Esophagus squamous epithelium (tissue), 5 donors: ENCODE measurements around the gene GJB5. TPM values are rescaled to one million over a fixed set of nuclear protein-coding genes. Genes with fewer than 3 reads are reported as not detected.
"Not testable (repeated sequence)": the region's sequence is repeated elsewhere in the genome, so short reads cannot be mapped to it uniquely, and the experiment has no call there.

Experiments
- DNase-seq: peaks from one replicate; lab custom pipeline; 2025; lab: John Stamatoyannopoulos, UW
- H3K27ac ChIP-seq, 4 donors: fragments of 200-600 bp; sonication (generic); one replicate each; pipeline ENCODE4 v1.5.1; 2016 to 2019; ENCODE audit warnings: mild to moderate bottlenecking in 1 of 4
- H3K27me3 ChIP-seq, 4 donors: fragments of 200-600 bp; sonication (generic); 1 replicate in 3 of 4; 2 replicates in 1 of 4; pipeline versions ENCODE4 v1.5.1 to v1.6.0; 2017 to 2021; ENCODE audit warnings: antibody characterized with exemption in 1 of 4
- H3K36me3 ChIP-seq, 3 donors: fragments of 200-600 bp; sonication (generic); one replicate each; pipeline ENCODE4 v1.5.1; 2016 to 2019
- H3K4me1 ChIP-seq, 3 donors: fragments of 200-600 bp; sonication (generic); one replicate each; pipeline ENCODE4 v1.5.1; 2017 to 2019
- H3K4me3 ChIP-seq, 4 donors: fragments of 200-600 bp; sonication (generic); 1 replicate in 3 of 4; 2 replicates in 1 of 4; pipeline ENCODE4 v1.5.1; 2016 to 2019; ENCODE audit warnings: mild to moderate bottlenecking in 2 of 4, moderate library complexity in 1 of 4
- H3K9me3 ChIP-seq, 3 donors: fragments of 200-600 bp; sonication (generic); one replicate each; pipeline ENCODE4 v1.5.1; 2016 to 2019
- POLR2A ChIP-seq, 4 donors: fragments of 450-650 bp; IDR thresholded peaks; one replicate each; pipeline ENCODE4 v1.6.1; 2017; ENCODE audit warnings: antibody characterized with exemption in 4 of 4, mild to moderate bottlenecking in 4 of 4, moderate library complexity in 3 of 4
- WGBS, 2 donors: methylation state at CpG; one replicate each; pipeline ENCODE4 v1.1.5; 2018; 5-methylcytosine and 5-hydroxymethylcytosine counted together
- intact Hi-C: fragments of 100-400 bp; cut with DNase I; formaldehyde crosslinking; loops from one replicate; pipeline ENCODE4 v1.15.0; 2022
- total RNA-seq, 4 donors: library from RNA; depleted of rRNA; stranded (reverse); fragments of >200 nt; gene quantifications; one replicate each; pipeline ENCODE4 v1.1.0, GENCODE V29; 2016
- TF ChIP-seq, protein P1 (sequence below), 6 experiments: fragments of 450-650 bp in 4 of 6; fragments of 200-600 bp in 2 of 6; sonication (generic) in 2 of 6; IDR thresholded peaks; one replicate each; pipeline ENCODE4 v1.5.1; 2016 to 2019; ENCODE audit warnings: antibody characterized with exemption in 6 of 6, mild to moderate bottlenecking in 4 of 6, moderate library complexity in 4 of 6
- donor health status: DM: yes; HTN: yes; CAD: no.

GJB5 gene
- total RNA-seq, 4 donors from 2014 or later, result 91.7 to 123 (median 104) TPM

DNA sequence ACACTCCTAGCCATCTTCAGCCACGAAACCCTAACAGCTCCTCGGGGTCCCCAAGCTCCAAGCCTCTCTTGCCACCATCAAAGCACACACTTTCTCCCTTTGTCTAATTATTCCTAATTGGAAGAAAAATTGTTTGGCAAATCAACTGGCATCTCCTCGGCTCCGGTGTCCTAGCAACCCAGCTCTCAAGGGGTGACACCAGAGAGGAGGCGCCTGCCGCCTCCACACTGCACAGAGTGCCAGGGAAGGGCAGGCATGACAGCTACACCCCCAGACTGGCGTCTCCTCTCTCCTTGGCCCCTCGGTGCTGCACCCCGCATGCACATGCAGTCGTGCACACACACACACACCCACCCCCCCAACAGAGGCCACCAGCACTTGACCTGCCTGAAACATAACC is 18.2 kb upstream of the GJB5 start:
- peaks cover 0 to 5% (median 0%) of the 10 kb centered on the region in 3 donors for H3K4me1 ChIP-seq
- intact Hi-C loops, result no loop called here
- TF ChIP-seq, protein P1, sequence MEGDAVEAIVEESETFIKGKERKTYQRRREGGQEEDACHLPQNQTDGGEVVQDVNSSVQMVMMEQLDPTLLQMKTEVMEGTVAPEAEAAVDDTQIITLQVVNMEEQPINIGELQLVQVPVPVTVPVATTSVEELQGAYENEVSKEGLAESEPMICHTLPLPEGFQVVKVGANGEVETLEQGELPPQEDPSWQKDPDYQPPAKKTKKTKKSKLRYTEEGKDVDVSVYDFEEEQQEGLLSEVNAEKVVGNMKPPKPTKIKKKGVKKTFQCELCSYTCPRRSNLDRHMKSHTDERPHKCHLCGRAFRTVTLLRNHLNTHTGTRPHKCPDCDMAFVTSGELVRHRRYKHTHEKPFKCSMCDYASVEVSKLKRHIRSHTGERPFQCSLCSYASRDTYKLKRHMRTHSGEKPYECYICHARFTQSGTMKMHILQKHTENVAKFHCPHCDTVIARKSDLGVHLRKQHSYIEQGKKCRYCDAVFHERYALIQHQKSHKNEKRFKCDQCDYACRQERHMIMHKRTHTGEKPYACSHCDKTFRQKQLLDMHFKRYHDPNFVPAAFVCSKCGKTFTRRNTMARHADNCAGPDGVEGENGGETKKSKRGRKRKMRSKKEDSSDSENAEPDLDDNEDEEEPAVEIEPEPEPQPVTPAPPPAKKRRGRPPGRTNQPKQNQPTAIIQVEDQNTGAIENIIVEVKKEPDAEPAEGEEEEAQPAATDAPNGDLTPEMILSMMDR (IDR thresholded peaks at IDR 0.05), result no peak
- no peak for TF ChIP-seq POLR2A (IDR thresholded peaks at IDR 0.05)
- WGBS, 2 donors, result 67 to 100% methylated on average over 1 to 8 of the region's 10 CpGs
- no peaks in the 10 kb centered on the region for H3K36me3 ChIP-seq
- H3K9me3 ChIP-seq, result no peaks in the 10 kb centered on the region
- DNase-seq, result no peak
- H3K4me3 ChIP-seq, result no peak overlapping the region
- no peak overlapping the region for H3K27ac ChIP-seq
- H3K27me3 ChIP-seq, result peaks cover 0 to 27% (median 0%) of the 10 kb centered on the region in 4 donors

DNA sequence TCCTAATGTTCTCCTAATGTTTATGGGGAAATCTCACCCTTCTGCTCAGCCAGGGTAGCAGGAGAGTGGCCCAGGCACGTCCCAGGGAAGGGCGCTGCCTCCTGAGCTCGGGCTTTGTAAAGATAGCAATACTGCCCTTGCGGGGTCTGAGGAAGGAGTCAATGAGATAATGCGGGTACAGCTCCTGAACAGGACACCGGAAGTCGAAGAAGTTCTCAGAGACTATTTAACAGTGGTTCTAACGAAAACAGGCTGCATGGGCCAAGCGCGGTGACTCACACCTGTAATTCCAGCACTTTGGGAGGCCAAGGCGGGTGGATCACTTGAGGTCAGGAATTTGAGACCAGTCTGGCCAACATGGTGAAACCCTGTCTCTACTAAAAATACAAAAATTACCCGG is 17.6 kb upstream of the GJB5 start:
- H3K27ac ChIP-seq, DNase-seq, H3K4me3 ChIP-seq, H3K36me3 ChIP-seq, H3K9me3 ChIP-seq, intact Hi-C loops, H3K4me1 ChIP-seq: not testable (repeated sequence)
- 70 to 80% methylated on average over 6 to 10 of the region's 12 CpGs for WGBS, 2 donors
- H3K27me3 ChIP-seq, result peaks cover 0 to 27% (median 0%) of the 10 kb centered on the region in 4 donors

DNA sequence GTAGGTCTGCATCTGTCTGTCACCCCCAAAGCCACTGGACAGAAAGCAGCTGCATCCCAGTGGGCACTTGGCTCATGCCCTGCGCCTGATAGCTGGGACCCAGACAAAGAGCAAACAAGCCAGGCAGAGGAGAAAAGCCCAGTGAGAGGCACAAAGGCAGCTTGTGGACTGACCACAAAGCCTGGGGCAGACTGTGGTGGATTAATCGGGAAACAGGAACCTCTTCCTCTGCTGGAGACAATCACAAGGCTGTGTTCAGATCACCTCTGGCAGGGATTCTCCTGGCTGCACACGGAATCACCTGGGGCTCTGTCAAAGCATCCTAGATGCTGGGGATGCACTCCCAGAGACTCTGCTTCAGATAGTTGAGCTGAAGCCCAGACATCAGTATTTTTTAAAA is 15.2 kb upstream of the GJB5 start:
- WGBS, 2 donors, result 28 to 40% methylated on average over 1 to 3 of the region's 3 CpGs
- Histone ChIP-seq H3K36me3 (no peaks in the 10 kb centered on the region), H3K4me3 (no peak overlapping the region), H3K9me3 (no peaks in the 10 kb centered on the region), H3K4me1 (peaks cover 0 to 10% (median 0%) of the 10 kb centered on the region in 3 donors), H3K27me3 (peaks cover 0 to 27% (median 0%) of the 10 kb centered on the region in 4 donors), H3K27ac (no peak overlapping the region)
- no peak for DNase-seq
- TF ChIP-seq POLR2A (IDR thresholded peaks at IDR 0.05), result no peak
- TF ChIP-seq, protein P1 (IDR thresholded peaks at IDR 0.05), result no peak
- intact Hi-C loops, result no loop called here

DNA sequence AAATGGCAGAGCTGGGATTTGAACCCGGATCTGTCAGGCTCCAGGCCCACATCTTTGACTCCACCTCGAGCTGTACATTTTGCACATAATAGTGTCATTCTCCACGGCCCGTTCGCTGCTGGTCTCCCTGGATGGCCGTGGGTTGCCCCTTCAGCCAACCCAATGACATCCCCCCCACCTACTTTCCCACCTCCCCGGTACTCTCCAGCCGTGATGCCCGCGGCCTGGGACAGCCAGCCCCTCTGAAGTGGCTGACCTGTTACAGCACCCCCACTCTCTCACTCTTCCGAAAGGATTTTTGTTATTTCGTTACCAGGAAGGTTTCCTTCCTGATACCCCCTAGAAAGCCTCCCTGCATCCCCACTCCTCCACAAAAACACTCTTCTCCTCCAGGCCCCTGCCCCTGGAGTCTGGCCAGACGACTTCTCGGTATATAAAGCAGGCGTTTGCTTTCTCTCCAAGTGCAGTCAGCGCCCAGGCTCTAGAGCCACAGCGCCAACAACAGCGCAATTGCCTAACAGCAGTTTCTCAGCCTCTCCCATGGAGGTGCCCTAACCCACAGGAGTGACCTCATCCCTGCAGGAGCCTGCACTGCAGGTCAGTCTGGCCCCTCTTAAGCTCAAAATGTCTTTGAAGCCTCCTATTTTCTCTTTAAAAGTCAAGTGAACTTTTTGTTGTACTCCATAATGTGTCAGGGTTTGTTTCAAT is 14.5 kb upstream of the GJB5 start:
- Histone ChIP-seq H3K27me3 (peaks cover 0 to 26% (median 0%) of the 10 kb centered on the region in 4 donors), H3K4me1 (peaks cover 0 to 10% (median 0%) of the 10 kb centered on the region in 3 donors), H3K4me3 (no peak overlapping the region), H3K9me3 (no peaks in the 10 kb centered on the region), H3K27ac (peak overlapping the region in 1 of 4 donors; percentile 23), H3K36me3 (no peaks in the 10 kb centered on the region)
- 56 to 58% methylated on average over 18 of the region's 18 CpGs for WGBS, 2 donors
- intact Hi-C loops, result no loop called here
- TF ChIP-seq POLR2A (IDR thresholded peaks at IDR 0.05), result no peak
- no peak for DNase-seq

DNA sequence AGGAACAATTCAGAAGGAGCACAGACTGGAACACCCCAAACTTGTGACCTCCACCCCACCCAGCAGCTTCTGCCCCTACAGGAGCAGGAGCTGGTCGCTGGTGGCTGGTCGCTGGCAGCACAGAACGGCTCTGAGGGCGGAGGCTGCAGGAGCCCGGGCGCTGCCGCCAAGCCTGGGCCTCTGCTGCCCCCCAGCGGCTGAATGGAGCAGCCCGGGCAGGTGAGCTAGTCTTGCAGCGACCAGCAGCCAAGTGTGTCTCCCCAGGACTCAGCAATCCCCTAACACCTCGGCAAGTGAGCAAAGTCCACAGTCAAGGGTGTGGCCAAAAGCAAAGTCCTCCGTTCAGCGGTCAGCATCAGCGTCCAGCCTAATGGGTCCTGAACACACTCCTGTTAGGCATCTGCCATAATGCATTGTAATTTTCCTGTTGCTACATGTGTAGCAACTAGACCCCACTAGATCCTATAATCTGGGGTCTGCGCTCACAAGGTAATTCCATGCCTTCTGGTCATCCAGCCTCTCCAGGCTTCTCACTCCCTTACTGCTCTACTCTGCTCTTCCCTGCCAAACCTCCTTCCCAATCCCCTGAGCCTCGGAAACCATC is 12.1 kb upstream of the GJB5 start:
- Histone ChIP-seq H3K27me3 (peaks cover 0 to 14% (median 0%) of the 10 kb centered on the region in 4 donors), H3K27ac (no peak overlapping the region), H3K4me1 (peaks cover 0 to 10% (median 0%) of the 10 kb centered on the region in 3 donors), H3K36me3 (no peaks in the 10 kb centered on the region), H3K9me3 (no peaks in the 10 kb centered on the region), H3K4me3 (no peak overlapping the region)
- no peak for DNase-seq
- intact Hi-C loops, result no loop called here
- 16 to 18% methylated on average over 10 to 11 of the region's 16 CpGs for WGBS, 2 donors
- TF ChIP-seq, protein P1 (IDR thresholded peaks at IDR 0.05), result peak; percentile 69 to 95 (median 87)
- TF ChIP-seq POLR2A (IDR thresholded peaks at IDR 0.05), result no peak

DNA sequence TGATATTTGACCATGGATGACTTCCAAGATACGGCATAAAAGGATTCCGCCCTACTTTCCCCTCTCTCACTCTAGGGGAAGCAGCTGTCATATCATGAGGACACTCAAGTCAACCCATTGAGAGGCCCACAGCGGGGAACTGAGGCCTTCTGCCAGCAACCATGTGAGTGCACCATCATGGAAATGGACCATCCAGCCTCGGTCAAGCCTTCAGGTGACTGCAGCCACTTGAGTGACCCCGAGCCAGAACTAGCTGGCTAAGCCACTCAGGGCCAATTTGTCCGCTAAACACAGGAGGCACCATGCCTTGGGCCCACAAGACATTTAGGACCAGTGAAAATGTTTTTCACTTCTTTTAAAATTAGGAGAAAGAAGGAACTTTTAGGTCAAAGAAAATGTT is 11.1 kb upstream of the GJB5 start:
- 81 to 94% methylated on average over 6 of the region's 6 CpGs for WGBS, 2 donors
- H3K36me3 ChIP-seq, result no peaks in the 10 kb centered on the region
- H3K4me3 ChIP-seq, result no peak overlapping the region
- H3K9me3 ChIP-seq, result no peaks in the 10 kb centered on the region
- H3K27ac ChIP-seq, result no peak overlapping the region
- H3K4me1 ChIP-seq, result peaks cover 0 to 10% (median 0%) of the 10 kb centered on the region in 3 donors
- no peak for TF ChIP-seq POLR2A (IDR thresholded peaks at IDR 0.05)
- TF ChIP-seq, protein P1 (IDR thresholded peaks at IDR 0.05), result no peak
- intact Hi-C loops, result no loop called here
- peaks cover 0 to 15% (median 0%) of the 10 kb centered on the region in 4 donors for H3K27me3 ChIP-seq
- DNase-seq, result no peak
